Fibroblast of skin of abdomen (primary cell): ENCODE measurements around the gene MEOX1. TPM values are rescaled to one million over a fixed set of nuclear protein-coding genes. Genes with fewer than 3 reads are reported as not detected.
"Not testable (repeated sequence)": the region's sequence is repeated elsewhere in the genome, so short reads cannot be mapped to it uniquely, and the experiment has no call there.

Experiments used
- DNase-seq: peaks from one replicate; pipeline ENCODE4 v3.0.0-alpha.2; 2013
- polyA plus RNA-seq, 2 experiments: library from polyadenylated mRNA; unstranded; fragments of 120-200 nt; gene quantifications; one replicate each; pipeline ENCODE4 v1.2.1, GENCODE V29; 2013; ENCODE audit not compliant: insufficient read length in 2 of 2

MEOX1 gene
- 0.75 TPM for polyA plus RNA-seq (2013, experiment 1 of 2; ENCODE audit: insufficient read length)
- 0.99 TPM for polyA plus RNA-seq (2013, experiment 2 of 2; ENCODE audit: insufficient read length)

GRCh38 chr17:43661699-43662412, at the start of gene MEOX1:
Gene MEOX1 (minus strand): TSS chr17:43661922. CDS start chr17:43661534, 388 bp downstream.
- DNase-seq = peak; percentile 83

- no peak for DNase-seq
These were observed 48.4 kb upstream of the MEOX1 start for GRCh38 chr17:43710101-43710500.

- DNase-seq = no peak
These were observed 47.5 kb upstream of the MEOX1 start for GRCh38 chr17:43709210-43709609.

GRCh38 chr17:43707184-43707583, 45.5 kb upstream of the MEOX1 start:
- no peak for DNase-seq

- no peak for DNase-seq
These were observed 44.5 kb upstream of the MEOX1 start for GRCh38 chr17:43706235-43706634.

GRCh38 chr17:43703630-43704029, 41.9 kb upstream of the MEOX1 start:
- DNase-seq = no peak

- no peak for DNase-seq
These were observed 40.9 kb upstream of the MEOX1 start for GRCh38 chr17:43702637-43703036.

GRCh38 chr17:43701318-43701743, 39.6 kb upstream of the MEOX1 start:
- peak; percentile 78 for DNase-seq

GRCh38 chr17:43699438-43699756, 37.7 kb upstream of the MEOX1 start:
- DNase-seq = no peak

- no peak for DNase-seq
These were observed 37.1 kb upstream of the MEOX1 start for GRCh38 chr17:43698678-43699437.

GRCh38 chr17:43697937-43698336, 36.2 kb upstream of the MEOX1 start:
- no peak for DNase-seq

- DNase-seq = no peak
These were observed 35.2 kb upstream of the MEOX1 start for GRCh38 chr17:43696891-43697290.

- peak; percentile 45 for DNase-seq
These were observed 34.5 kb upstream of the MEOX1 start for GRCh38 chr17:43695970-43696865.

- peak; percentile 74 for DNase-seq
These were observed 32.6 kb upstream of the MEOX1 start for GRCh38 chr17:43694081-43694870.

- DNase-seq = no peak
These were observed 29.6 kb upstream of the MEOX1 start for GRCh38 chr17:43691317-43691693.

- DNase-seq = no peak
These were observed 29.0 kb upstream of the MEOX1 start for GRCh38 chr17:43690624-43691316.

GRCh38 chr17:43689814-43690213, 28.1 kb upstream of the MEOX1 start:
- no peak for DNase-seq

GRCh38 chr17:43689131-43689530, 27.4 kb upstream of the MEOX1 start:
- no peak for DNase-seq

- DNase-seq = not testable (repeated sequence)
These were observed 25.2 kb upstream of the MEOX1 start for GRCh38 chr17:43686957-43687356.

GRCh38 chr17:43683928-43684653, 22.4 kb upstream of the MEOX1 start:
- DNase-seq = no peak

- no peak for DNase-seq
These were observed 18.7 kb upstream of the MEOX1 start for GRCh38 chr17:43680461-43680860.
